OCI-LY7 (cell line): ENCODE measurements around the gene OTOG. TPM values are rescaled to one million over a fixed set of nuclear protein-coding genes. Genes with fewer than 3 reads are reported as not detected.

Experiments
- BruUV-seq: library from RNA; stranded (reverse); fragments of 400-500 nt; replicated peaks from 2 replicates; lab custom pipeline; 2021; lab: Mats Ljungman, UMichigan
- CTCF ChIA-PET: fragments of 300-600 bp; sonication (Branson Sonifier 250); formaldehyde crosslinking; loops from one replicate; lab custom pipeline; 2022; ENCODE audit warnings: antibody characterized with exemption; ENCODE audit not compliant: unreplicated experiment; lab: Charles Lee
- POLR2A ChIA-PET: fragments of 300-600 bp; sonication (Branson Sonifier 250); formaldehyde crosslinking; loops from one replicate; lab custom pipeline; 2022; ENCODE audit warnings: antibody characterized with exemption; lab: Charles Lee
- DNase-seq: peaks from one replicate; pipeline ENCODE4 v3.0.0-alpha.2; 2015; ENCODE audit warnings: low spot score
- H2AFZ ChIP-seq: fragments of 200-600 bp; sonication (generic), shearing (Covaris generic); 2 replicates; pipeline ENCODE4 v1.6.1; 2014; ENCODE audit warnings: mild to moderate bottlenecking, antibody characterized with exemption, low read length, moderate library complexity
- H3K27ac ChIP-seq: fragments of 200-600 bp; sonication (generic); 2 replicates; pipeline ENCODE4 v1.5.1; 2014; ENCODE audit warnings: mixed run types, low read depth, mild to moderate bottlenecking, moderate library complexity, low read length, inconsistent platforms; ENCODE audit not compliant: poor library complexity, severe bottlenecking
- H3K36me3 ChIP-seq: fragments of 200-600 bp; sonication (generic); 2 replicates; pipeline ENCODE4 v1.6.1; 2014; ENCODE audit warnings: mild to moderate bottlenecking, antibody characterized with exemption, low read length, moderate library complexity, mixed read lengths; ENCODE audit not compliant: insufficient read depth
- H3K4me1 ChIP-seq: fragments of 200-600 bp; sonication (generic); 2 replicates; pipeline ENCODE4 v1.5.1; 2014; ENCODE audit warnings: mild to moderate bottlenecking, low read length; ENCODE audit not compliant: insufficient read depth, poor library complexity, severe bottlenecking
- H3K4me2 ChIP-seq: fragments of 200-600 bp; sonication (generic); 2 replicates; pipeline ENCODE4 v1.6.1; 2014; ENCODE audit warnings: mild to moderate bottlenecking, low read length
- H3K4me3 ChIP-seq: fragments of 200-600 bp; sonication (generic); 2 replicates; pipeline ENCODE4 v1.5.1; 2014; ENCODE audit warnings: mild to moderate bottlenecking, low read depth, low read length; ENCODE audit not compliant: poor library complexity, severe bottlenecking
- H3K79me2 ChIP-seq: fragments of 200-600 bp; sonication (generic); 2 replicates; pipeline ENCODE4 v1.6.1; 2016; ENCODE audit warnings: low read depth, mild to moderate bottlenecking, low read length, moderate library complexity, mixed read lengths; ENCODE audit not compliant: insufficient read depth
- H3K9me2 ChIP-seq: fragments of 200-600 bp; sonication (generic); 2 replicates; pipeline ENCODE4 v1.6.1; 2016; ENCODE audit warnings: mild to moderate bottlenecking, low read length, mixed read lengths; ENCODE audit not compliant: insufficient read depth
- H3K9me3 ChIP-seq: fragments of 200-600 bp; sonication (generic); 2 replicates; pipeline ENCODE4 v1.6.1; 2014; ENCODE audit warnings: mild to moderate bottlenecking, mixed run types, low read length, mixed read lengths
- H4K20me1 ChIP-seq: fragments of 200-600 bp; sonication (generic); 2 replicates; pipeline ENCODE4 v1.6.1; 2014; ENCODE audit warnings: mild to moderate bottlenecking, antibody characterized with exemption, low read length, moderate library complexity, mixed read lengths; ENCODE audit not compliant: insufficient read depth
- EZH2phosphoT487 ChIP-seq: fragments of 200-600 bp; sonication (generic); IDR thresholded peaks from 2 replicates; pipeline ENCODE4 v1.6.1; 2018; ENCODE audit warnings: low read depth, borderline replicate concordance, mild to moderate bottlenecking, mixed run types, antibody characterized with exemption, low read length, moderate library complexity, mixed read lengths
- intact Hi-C: fragments of 100-400 bp; cut with micrococcal nuclease; formaldehyde crosslinking; loops from one replicate; pipeline ENCODE4 v1.10.0; 2022; ENCODE audit not compliant: unreplicated experiment
- total RNA-seq, 2 experiments: library from RNA; depleted of rRNA in 1 of 2; stranded (reverse); fragments of >200 nt in 1 of 2; shearing (Covaris generic) in 1 of 2; gene quantifications; 2 replicates each; pipeline ENCODE4 v1.2.3, GENCODE V29; 2014 to 2022
- TF ChIP-seq, protein P1 (sequence below): fragments of 200-600 bp; sonication (generic); conservative IDR thresholded peaks from 2 replicates; pipeline ENCODE4 v1.5.1; 2014; ENCODE audit warnings: mild to moderate bottlenecking, antibody characterized with exemption, low read length, moderate library complexity, mixed read lengths

OTOG gene
- total RNA-seq, 2 experiments from 2014 or later, result not detected

DNA sequence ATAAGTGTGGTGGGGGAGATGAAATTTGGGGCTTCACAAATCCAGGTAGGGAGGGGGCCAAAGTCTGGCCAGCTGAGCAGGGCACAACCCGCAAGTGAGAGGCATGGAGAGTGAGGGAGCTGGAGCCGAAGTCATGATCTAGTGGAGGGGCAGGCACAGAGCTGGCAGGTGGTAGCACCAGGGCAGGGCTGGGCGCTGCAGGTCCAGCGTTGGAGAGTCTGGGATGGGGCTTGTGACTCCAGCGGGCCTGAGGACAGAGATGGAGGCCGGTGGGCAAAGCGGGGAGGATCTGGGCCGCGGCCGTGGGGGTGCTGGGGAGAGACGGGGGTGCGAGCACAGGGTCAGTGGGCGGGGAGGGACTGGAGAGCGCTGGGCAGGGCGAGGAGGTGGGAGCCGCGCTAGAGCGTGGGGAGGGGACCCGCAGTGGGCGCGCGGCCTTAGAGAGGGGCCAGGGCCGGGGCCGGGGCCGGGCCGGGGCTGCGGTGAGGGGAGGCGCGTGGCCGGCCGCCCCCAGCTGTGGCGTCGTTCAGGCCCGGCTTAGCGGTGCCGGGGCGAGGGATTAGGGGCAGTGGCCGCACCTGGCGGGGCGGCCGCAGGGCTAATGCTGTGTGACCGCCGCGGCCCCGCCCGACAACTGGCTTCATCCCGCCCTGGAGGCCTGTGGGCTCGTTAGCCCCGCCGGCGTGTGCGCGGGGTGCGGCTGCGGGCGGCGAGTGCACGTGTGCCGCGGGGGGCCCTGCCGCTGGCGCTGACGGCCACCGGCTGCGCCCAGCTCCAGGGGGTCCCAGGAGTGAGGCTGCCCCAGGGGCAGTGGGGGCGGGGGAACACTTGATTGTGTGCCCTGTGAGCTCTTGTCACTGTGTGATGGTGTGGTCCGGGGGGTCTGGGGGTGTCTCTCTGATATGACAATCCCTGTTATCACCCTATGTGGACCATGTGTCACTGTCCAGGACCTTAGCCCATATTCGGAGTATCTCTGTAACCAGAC is 148.7 kb downstream of the OTOG start:
- H3K79me2 ChIP-seq, result no peaks in the 10 kb centered on the region
- no peak overlapping the region for H3K4me3 ChIP-seq
- ChIA-PET CTCF (no interaction called here), POLR2A (no interaction called here)
- no peaks in the 10 kb centered on the region for H3K9me3 ChIP-seq
- no peaks in the 10 kb centered on the region for H4K20me1 ChIP-seq
- BruUV-seq, result no TSS peak
- no peaks in the 10 kb centered on the region for H3K36me3 ChIP-seq
- H3K9me2 ChIP-seq, result no peaks in the 10 kb centered on the region
- no peak overlapping the region for H3K4me2 ChIP-seq
- TF ChIP-seq, protein P1, sequence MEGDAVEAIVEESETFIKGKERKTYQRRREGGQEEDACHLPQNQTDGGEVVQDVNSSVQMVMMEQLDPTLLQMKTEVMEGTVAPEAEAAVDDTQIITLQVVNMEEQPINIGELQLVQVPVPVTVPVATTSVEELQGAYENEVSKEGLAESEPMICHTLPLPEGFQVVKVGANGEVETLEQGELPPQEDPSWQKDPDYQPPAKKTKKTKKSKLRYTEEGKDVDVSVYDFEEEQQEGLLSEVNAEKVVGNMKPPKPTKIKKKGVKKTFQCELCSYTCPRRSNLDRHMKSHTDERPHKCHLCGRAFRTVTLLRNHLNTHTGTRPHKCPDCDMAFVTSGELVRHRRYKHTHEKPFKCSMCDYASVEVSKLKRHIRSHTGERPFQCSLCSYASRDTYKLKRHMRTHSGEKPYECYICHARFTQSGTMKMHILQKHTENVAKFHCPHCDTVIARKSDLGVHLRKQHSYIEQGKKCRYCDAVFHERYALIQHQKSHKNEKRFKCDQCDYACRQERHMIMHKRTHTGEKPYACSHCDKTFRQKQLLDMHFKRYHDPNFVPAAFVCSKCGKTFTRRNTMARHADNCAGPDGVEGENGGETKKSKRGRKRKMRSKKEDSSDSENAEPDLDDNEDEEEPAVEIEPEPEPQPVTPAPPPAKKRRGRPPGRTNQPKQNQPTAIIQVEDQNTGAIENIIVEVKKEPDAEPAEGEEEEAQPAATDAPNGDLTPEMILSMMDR, result no peak
- TF ChIP-seq EZH2phosphoT487, result no peak
- DNase-seq, result no peak
- no peak overlapping the region for H3K27ac ChIP-seq
- no peak overlapping the region for H2AFZ ChIP-seq
- H3K4me1 ChIP-seq, result no peaks in the 10 kb centered on the region
- intact Hi-C loops, result no loop called here

DNA sequence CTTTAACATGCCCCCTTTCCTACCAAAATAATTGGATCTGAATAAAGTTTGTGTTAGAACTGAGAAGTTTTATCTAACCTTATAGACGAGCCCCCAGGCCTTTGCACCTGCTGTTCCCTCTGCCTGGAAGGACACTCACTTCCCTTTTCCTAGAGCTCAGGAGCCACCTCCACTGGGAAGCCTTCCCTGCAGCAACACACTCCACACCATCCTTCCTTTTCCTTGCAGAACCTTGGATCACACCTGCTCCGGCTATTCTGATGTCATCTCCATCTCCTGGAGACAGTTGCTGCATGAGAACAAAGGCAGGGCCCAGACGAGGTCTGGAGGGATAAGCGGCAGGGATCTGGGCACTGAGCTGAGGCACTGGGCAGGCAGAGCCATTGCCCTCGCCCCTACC is 149.7 kb downstream of the OTOG start:
- no peaks in the 10 kb centered on the region for H3K4me1 ChIP-seq
- intact Hi-C loops, result no loop called here
- no peaks in the 10 kb centered on the region for H3K36me3 ChIP-seq
- ChIA-PET CTCF (no interaction called here), POLR2A (no interaction called here)
- H3K4me3 ChIP-seq, result no peak overlapping the region
- no peaks in the 10 kb centered on the region for H4K20me1 ChIP-seq
- TF ChIP-seq, protein P1, result no peak
- TF ChIP-seq EZH2phosphoT487, result no peak
- no peak overlapping the region for H3K4me2 ChIP-seq
- no peak overlapping the region for H2AFZ ChIP-seq
- H3K27ac ChIP-seq, result no peak overlapping the region
- no peaks in the 10 kb centered on the region for H3K79me2 ChIP-seq
- no TSS peak for BruUV-seq
- DNase-seq, result no peak
- H3K9me2 ChIP-seq, result no peaks in the 10 kb centered on the region
- H3K9me3 ChIP-seq, result no peaks in the 10 kb centered on the region

Other genes with a start within 250 kb of the OTOG start
- gene NCR3LG1, start 195.5 kb upstream of the OTOG start, total RNA-seq (2014; rRNA removed; shearing (Covaris generic)), result 6.0 and 7.7 TPM in 2 replicates
- gene NCR3LG1, start 195.5 kb upstream of the OTOG start, total RNA-seq (2022), result 22.3 and 23.0 TPM in 2 replicates
- 5.1 and 7.0 TPM in 2 replicates for gene KCNJ11, start 158.6 kb upstream of the OTOG start, total RNA-seq (2014; rRNA removed; shearing (Covaris generic))
- gene KCNJ11, start 158.6 kb upstream of the OTOG start, total RNA-seq (2022), result 7.5 and 8.0 TPM in 2 replicates
- not detected in 2 replicates for gene ABCC8, start 70.4 kb upstream of the OTOG start, total RNA-seq (2014; rRNA removed; shearing (Covaris generic))
- not detected in 2 replicates for gene ABCC8, start 70.4 kb upstream of the OTOG start, total RNA-seq (2022)
- not detected in 2 replicates for gene USH1C, start 2.8 kb upstream of the OTOG start, total RNA-seq (2014; rRNA removed; shearing (Covaris generic))
- not detected in 2 replicates for gene USH1C, start 2.8 kb upstream of the OTOG start, total RNA-seq (2022)
- gene MYOD1, start 172.3 kb downstream of the OTOG start, total RNA-seq (2014; rRNA removed; shearing (Covaris generic)), result not detected in 2 replicates
- gene MYOD1, start 172.3 kb downstream of the OTOG start, total RNA-seq (2022), result not detected in 2 replicates
- gene KCNC1, start 187.5 kb downstream of the OTOG start, total RNA-seq (2014; rRNA removed; shearing (Covaris generic)), result not detected in 2 replicates
- gene KCNC1, start 187.5 kb downstream of the OTOG start, total RNA-seq (2022), result not detected in 2 replicates